D721Med (cell line): Measurements from ENCODE around the gene VWA8.
"Not testable (repeated sequence)": the region's sequence is repeated elsewhere in the genome, so short reads cannot be mapped to it uniquely, and the experiment has no call there.

ENCODE experiments used
- DNase-seq: peaks from one replicate; pipeline ENCODE4 v3.0.0; 2011; ENCODE audit warnings: low spot score; ENCODE audit not compliant: insufficient read length
- FAIRE-seq: peaks from 2 replicates; lab custom pipeline; 2011; peaks lifted over from hg19 to GRCh38; lab: Jason Lieb, UNC
- TF ChIP-seq, protein P1 (sequence below): IDR thresholded peaks from 2 replicates; pipeline ENCODE4 v1.5.1; 2012; ENCODE audit warnings: mild to moderate bottlenecking, control low read depth; ENCODE audit not compliant: insufficient read depth; ENCODE audit errors: missing control alignments

The VWA8 gene

DNA sequence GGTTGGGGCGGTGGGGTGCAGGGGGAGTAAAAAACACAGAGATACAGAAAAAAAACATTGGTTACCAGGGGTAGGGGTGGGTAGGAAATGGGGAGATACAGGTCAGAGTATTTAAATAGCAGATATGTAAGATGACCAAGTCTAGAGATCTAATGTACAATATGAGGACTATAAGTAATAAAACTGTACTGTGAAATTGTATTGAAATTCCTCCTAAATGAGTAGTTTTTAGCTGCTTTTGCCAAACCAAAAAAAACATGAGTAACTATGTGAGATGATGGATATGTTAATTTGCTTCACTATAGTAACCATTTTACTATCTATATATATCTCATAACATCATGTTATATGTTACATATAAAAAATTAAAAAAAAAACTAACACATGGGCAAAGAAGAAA lies 29.6 kb downstream of the VWA8 start:
- no peak for FAIRE-seq
- TF ChIP-seq, protein P1, sequence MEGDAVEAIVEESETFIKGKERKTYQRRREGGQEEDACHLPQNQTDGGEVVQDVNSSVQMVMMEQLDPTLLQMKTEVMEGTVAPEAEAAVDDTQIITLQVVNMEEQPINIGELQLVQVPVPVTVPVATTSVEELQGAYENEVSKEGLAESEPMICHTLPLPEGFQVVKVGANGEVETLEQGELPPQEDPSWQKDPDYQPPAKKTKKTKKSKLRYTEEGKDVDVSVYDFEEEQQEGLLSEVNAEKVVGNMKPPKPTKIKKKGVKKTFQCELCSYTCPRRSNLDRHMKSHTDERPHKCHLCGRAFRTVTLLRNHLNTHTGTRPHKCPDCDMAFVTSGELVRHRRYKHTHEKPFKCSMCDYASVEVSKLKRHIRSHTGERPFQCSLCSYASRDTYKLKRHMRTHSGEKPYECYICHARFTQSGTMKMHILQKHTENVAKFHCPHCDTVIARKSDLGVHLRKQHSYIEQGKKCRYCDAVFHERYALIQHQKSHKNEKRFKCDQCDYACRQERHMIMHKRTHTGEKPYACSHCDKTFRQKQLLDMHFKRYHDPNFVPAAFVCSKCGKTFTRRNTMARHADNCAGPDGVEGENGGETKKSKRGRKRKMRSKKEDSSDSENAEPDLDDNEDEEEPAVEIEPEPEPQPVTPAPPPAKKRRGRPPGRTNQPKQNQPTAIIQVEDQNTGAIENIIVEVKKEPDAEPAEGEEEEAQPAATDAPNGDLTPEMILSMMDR: no peak
- DNase-seq: no peak

DNA sequence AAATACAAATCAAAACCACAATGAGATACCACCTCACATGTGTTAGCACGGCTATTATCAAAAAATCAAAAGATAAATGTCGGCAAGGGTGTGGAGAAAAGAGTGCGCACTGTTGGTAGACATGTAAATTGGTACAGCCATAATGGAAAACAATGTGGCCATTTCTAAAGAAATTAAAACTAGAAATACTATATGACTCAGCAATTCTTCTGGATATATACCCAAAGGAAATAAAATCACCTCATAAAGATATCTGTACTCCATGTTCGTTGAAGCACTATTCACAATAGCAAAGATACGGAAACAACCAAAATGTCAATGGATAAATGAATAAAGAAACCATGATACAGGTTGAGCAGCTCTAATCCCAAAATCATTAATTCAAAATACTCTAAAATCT lies 30.8 kb downstream of the VWA8 start:
- DNase-seq (no peak), FAIRE-seq (no peak)
- TF ChIP-seq, protein P1: no peak

DNA sequence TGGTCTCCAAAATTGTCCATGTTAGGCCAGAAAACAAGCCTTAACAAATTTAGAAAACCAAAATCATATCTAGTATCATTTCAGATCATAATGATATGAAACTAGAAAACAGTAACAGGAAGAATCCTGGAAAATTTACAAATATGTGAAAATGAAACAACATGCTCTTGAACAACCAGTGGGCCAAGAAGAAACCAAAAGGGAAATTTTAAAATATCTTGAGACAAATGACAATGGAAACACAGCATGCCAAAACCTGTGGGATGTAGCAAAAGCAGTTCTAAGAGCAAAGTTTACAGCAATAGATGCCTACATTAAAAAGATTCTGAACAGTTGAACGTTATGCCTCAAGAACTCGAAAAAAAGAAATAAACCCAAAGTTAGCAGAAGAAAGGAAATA lies 32.6 kb downstream of the VWA8 start:
- TF ChIP-seq, protein P1: no peak
- no peak for FAIRE-seq

DNA sequence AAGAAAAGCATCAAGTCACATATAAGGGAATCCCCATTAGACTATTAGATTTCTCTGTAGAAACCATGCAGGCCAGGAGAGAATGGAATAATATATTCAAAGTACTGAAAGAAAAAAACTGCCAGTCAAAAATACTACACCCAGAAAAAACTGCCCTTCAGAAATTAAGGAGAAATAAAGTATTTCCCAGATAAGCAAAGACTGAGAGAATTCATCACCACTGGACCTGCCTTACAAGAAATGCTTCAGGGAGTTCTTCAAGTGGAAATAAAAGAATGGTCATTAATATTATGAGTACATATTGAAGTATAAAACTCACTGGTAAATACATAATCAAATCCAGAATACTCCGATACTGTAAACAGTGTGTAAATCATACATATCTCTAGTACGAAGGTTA lies 35.9 kb downstream of the VWA8 start:
- TF ChIP-seq, protein P1: no peak
- DNase-seq (no peak), FAIRE-seq (no peak)

More for the DNA sequence above, 32.6 kb downstream of the VWA8 start:
- DNase-seq: no peak

DNA sequence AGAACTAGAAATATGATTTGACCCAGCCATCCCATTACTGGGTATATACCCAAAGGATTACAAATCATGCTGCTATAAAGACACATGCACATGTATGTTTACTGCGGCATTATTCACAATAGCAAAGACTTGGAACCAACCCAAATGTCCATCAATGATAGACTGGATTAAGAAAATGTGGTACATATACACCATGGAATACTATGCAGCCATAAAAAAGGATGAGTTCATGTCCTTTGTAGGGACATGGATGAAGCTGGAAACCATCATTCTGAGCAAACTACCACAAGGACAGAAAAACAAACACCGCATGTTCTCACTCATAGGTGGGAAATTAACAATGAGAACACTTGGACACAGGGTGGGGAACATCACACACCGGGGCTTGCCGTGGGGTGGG lies 38.0 kb downstream of the VWA8 start:
- FAIRE-seq, DNase-seq: not testable (repeated sequence)

DNA sequence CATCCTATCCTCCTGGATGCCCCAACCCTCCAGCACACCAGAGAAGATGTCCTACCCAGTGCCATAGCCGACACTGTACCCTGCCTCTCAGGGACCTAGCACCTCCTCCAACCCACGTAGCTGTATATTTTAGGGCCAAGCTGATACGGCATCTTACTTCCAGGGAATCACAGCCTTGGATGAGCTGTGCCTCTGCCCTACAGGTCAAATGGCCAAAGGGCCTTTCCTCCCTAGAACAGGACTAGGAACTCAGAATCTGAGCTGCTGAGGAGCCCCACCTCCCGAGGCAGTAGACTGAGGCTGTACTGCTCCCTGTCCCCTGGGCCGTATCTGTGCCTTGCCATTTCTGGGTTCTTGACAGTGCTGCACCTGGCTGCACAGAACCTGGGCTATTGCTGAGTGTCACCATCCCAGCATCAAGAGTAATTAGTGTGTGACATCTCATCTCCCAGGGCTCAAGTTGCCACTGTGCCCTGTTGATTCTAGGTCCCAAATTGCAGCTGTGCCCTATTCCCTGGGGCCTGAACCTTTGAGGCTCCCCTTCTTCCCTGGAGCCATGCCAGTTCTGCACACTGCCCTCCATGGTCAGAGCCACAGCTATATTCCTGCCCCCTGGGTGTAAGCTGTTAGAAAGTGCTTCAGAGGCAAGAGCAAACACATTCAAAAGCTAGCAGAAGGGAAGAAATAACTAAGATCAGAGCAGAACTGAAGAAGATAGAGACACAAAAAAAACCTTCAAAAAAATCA lies 41.0 kb downstream of the VWA8 start:
- DNase-seq (no peak), FAIRE-seq (no peak)
- TF ChIP-seq, protein P1: no peak

DNA sequence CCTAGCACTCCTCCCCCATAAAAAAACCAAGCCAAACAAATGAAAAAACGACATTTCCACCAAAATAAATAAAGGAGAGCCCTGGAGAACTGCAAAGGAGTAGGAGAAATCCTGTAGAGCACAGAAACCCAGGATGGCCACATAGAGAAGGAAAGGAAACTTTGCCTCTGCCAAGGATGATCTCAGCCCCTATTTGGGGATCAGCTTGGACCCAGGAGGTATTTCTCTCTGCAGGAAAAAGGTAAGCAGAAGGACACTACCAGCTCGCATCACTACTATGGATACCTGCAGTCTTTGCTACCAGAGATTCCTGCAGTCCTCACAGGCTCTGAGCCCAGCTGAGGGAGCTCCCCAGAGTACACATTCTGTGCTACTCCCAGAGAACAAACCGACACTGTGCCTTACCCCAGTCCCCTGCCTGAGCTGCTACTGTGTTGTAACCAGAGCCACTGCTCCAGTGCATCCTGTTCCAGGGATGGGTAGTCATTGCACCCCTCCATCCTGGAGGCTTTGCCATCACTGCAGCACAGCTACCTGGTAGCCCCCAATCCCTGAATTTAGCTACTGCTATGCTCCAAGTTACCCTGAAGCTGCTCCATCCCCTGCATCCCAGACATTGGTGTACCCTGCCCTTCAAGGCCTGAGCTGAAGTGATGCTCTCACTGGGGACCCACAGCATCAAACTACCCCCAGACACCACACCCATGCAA lies 41.7 kb downstream of the VWA8 start:
- TF ChIP-seq, protein P1: no peak
- no peak for FAIRE-seq
- no peak for DNase-seq
